ENCODE results near the gene ANKS3. TPM values are rescaled to one million over a fixed set of nuclear protein-coding genes. Genes with fewer than 3 reads are reported as not detected.

Gene ANKS3
- polyA plus RNA-seq, 1 donor (not counting 4 experiments of a cell fraction or from before 2014, with no cell fraction given) = 11.7 TPM

GRCh38 chr16:4654011-4654963 lies 79.8 kb downstream of the ANKS3 start:
- H3K9me3 ChIP-seq (ENCODE audit: control insufficient read depth, low read depth, low read length) = no peaks in the 10 kb centered on the region
- peaks cover 19 to 49% of the 10 kb centered on the region in 2 experiments for H3K36me3 ChIP-seq (ENCODE audit: control insufficient read depth in 2 of 2, extremely low read depth in 1 of 2, insufficient read depth in 2 of 2, low read length in 2 of 2)
- no peaks in the 10 kb centered on the region for H4K20me1 ChIP-seq (ENCODE audit: control insufficient read depth, extremely low read depth, insufficient read depth, low read length)
- H3K4me3 ChIP-seq (ENCODE audit: control insufficient read depth in 2 of 3, extremely low read depth in 1 of 3, insufficient read depth in 2 of 3, low read depth in 1 of 3, low read length in 3 of 3) = no peak overlapping the region
- no peak overlapping the region for H3K27ac ChIP-seq (ENCODE audit: control insufficient read depth, insufficient read depth, low read length)
- TF ChIP-seq CTCF (optimal IDR thresholded peaks at IDR 0.05 in 1 of 3, IDR thresholded peaks at IDR 0.05 in 1 of 3, conservative IDR thresholded peaks at IDR 0.05 in 1 of 3; ENCODE audit: extremely low read depth in 1 of 3, insufficient read depth in 2 of 3, low read length in 3 of 3) (no peak), EZH2 (IDR thresholded peaks at IDR 0.05; ENCODE audit: low read length) (no peak)
- H3K27me3 ChIP-seq (ENCODE audit: control insufficient read depth, extremely low read depth, insufficient read depth, low read length) = no peaks in the 10 kb centered on the region
- H2AFZ ChIP-seq (ENCODE audit: control insufficient read depth, low read length) = no peak overlapping the region
- FAIRE-seq (no peak), DNase-seq (ENCODE audit: low read depth, low spot score) (no peak)
- H3K79me2 ChIP-seq (ENCODE audit: control insufficient read depth, insufficient read depth, low read length) = peaks cover 3% of the 10 kb centered on the region
- H3K9ac ChIP-seq (ENCODE audit: control insufficient read depth, extremely low read depth, insufficient read depth, low read length) = no peak overlapping the region
- H3K4me1 ChIP-seq (ENCODE audit: control insufficient read depth, extremely low read depth, insufficient read depth, low read length) = no peaks in the 10 kb centered on the region
- dilution Hi-C loops (cut with MboI; ENCODE audit: extremely low pct_ligation_motif_present, low sequenced_read_pairs) = no loop called here
- no peak overlapping the region for H3K4me2 ChIP-seq (ENCODE audit: control insufficient read depth, extremely low read depth, insufficient read depth, low read depth, low read length)
- H3K9me1 ChIP-seq (ENCODE audit: control insufficient read depth, extremely low read depth, insufficient read depth, low read length) = no peaks in the 10 kb centered on the region

GRCh38 chr16:4652561-4652960 lies 81.5 kb downstream of the ANKS3 start:
- no peak for DNase-seq (ENCODE audit: low read depth, low spot score)
- no peak for FAIRE-seq
- no peak for TF ChIP-seq EZH2 (IDR thresholded peaks at IDR 0.05; ENCODE audit: low read length)
- Histone ChIP-seq H2AFZ (ENCODE audit: control insufficient read depth, low read length) (no peak overlapping the region), H3K4me2 (ENCODE audit: control insufficient read depth, extremely low read depth, insufficient read depth, low read depth, low read length) (no peak overlapping the region), H3K36me3 (ENCODE audit: control insufficient read depth in 2 of 2, extremely low read depth in 1 of 2, insufficient read depth in 2 of 2, low read length in 2 of 2) (peaks cover 19 to 44% of the 10 kb centered on the region in 2 experiments), H3K9me1 (ENCODE audit: control insufficient read depth, extremely low read depth, insufficient read depth, low read length) (no peaks in the 10 kb centered on the region), H4K20me1 (ENCODE audit: control insufficient read depth, extremely low read depth, insufficient read depth, low read length) (no peaks in the 10 kb centered on the region), H3K27me3 (ENCODE audit: control insufficient read depth, extremely low read depth, insufficient read depth, low read length) (no peaks in the 10 kb centered on the region), H3K9me3 (ENCODE audit: control insufficient read depth, low read depth, low read length) (no peaks in the 10 kb centered on the region), H3K79me2 (ENCODE audit: control insufficient read depth, insufficient read depth, low read length) (peaks cover 5% of the 10 kb centered on the region), H3K27ac (ENCODE audit: control insufficient read depth, insufficient read depth, low read length) (no peak overlapping the region), H3K9ac (ENCODE audit: control insufficient read depth, extremely low read depth, insufficient read depth, low read length) (no peak overlapping the region), H3K4me1 (ENCODE audit: control insufficient read depth, extremely low read depth, insufficient read depth, low read length) (no peaks in the 10 kb centered on the region), H3K4me3 (ENCODE audit: control insufficient read depth in 2 of 3, extremely low read depth in 1 of 3, insufficient read depth in 2 of 3, low read depth in 1 of 3, low read length in 3 of 3) (no peak overlapping the region)
- dilution Hi-C loops (cut with MboI; ENCODE audit: extremely low pct_ligation_motif_present, low sequenced_read_pairs) = no loop called here

Measured in keratinocyte (primary cell).